Measurements from ENCODE around the gene ZNF141.
"Not testable (repeated sequence)": the region's sequence is repeated elsewhere in the genome, so short reads cannot be mapped to it uniquely, and the experiment has no call there.

ZNF141 gene

GRCh38 chr4:385934-386707 lies 48.5 kb downstream of the ZNF141 start:
- no peak for DNase-seq

GRCh38 chr4:386708-387105 lies 49.1 kb downstream of the ZNF141 start:
- DNase-seq: no peak

- DNase-seq: no peak
These were observed 66.4 kb downstream of the ZNF141 start for GRCh38 chr4:404006-404405.

- not testable (repeated sequence) for DNase-seq
These were observed 70.7 kb downstream of the ZNF141 start for GRCh38 chr4:408321-408720.

GRCh38 chr4:422587-422986 lies 85.0 kb downstream of the ZNF141 start:
- DNase-seq: no peak

Measured in retina (tissue), 1 donor.